Mesodermal cell (in vitro differentiated cells): Measurements from ENCODE around the gene KIAA1217.
A peak's percentile ranks its signal among the peaks of the same experiment; 100 is the strongest.
"Not testable (repeated sequence)": the region's sequence is repeated elsewhere in the genome, so short reads cannot be mapped to it uniquely, and the experiment has no call there.

Experiments used
- H3K27ac ChIP-seq: 2 replicates; pipeline ENCODE4 v1.7.0; 2013; ENCODE audit warnings: mild to moderate bottlenecking, low read depth, low read length, moderate library complexity; ENCODE audit not compliant: severe bottlenecking
- H3K36me3 ChIP-seq: 2 replicates; pipeline ENCODE4 v1.7.1; 2013; ENCODE audit warnings: mild to moderate bottlenecking, low read length, moderate library complexity; ENCODE audit not compliant: control insufficient read depth, insufficient read depth
- H3K4me1 ChIP-seq: one replicate; pipeline ENCODE4 v1.7.1; 2013; ENCODE audit warnings: mild to moderate bottlenecking, low read length; ENCODE audit not compliant: insufficient read depth, control insufficient read depth, poor library complexity, severe bottlenecking
- H3K4me3 ChIP-seq: 2 replicates; pipeline ENCODE4 v1.7.0; 2013; ENCODE audit warnings: low read length, control low read depth, mild to moderate bottlenecking; ENCODE audit not compliant: insufficient read depth, poor library complexity, severe bottlenecking; ENCODE audit errors: extremely low read depth
- H3K9me3 ChIP-seq: 2 replicates; pipeline ENCODE4 v1.7.1; 2013; ENCODE audit warnings: mild to moderate bottlenecking, low read length, moderate library complexity; ENCODE audit not compliant: control insufficient read depth
- WGBS, 2 experiments: methylation state at CpG; one replicate each; pipeline ENCODE4 v1.1.5; 2013; ENCODE audit warnings: missing lambda C conversion rate in 2 of 2; ENCODE audit not compliant: insufficient coverage in 2 of 2; 5-methylcytosine and 5-hydroxymethylcytosine counted together

KIAA1217 gene

GRCh38 chr10:24350070-24350921 is 141.4 kb downstream of the KIAA1217 start:
- Histone ChIP-seq H3K4me3 (no peak overlapping the region), H3K36me3 (no peaks in the 10 kb centered on the region), H3K27ac (peak overlapping the region; percentile 55), H3K4me1 (peaks cover 29% of the 10 kb centered on the region), H3K9me3 (peaks cover 2% of the 10 kb centered on the region)
- WGBS, 2 experiments = 80 to 88% methylated on average over 3 to 5 of the region's 9 CpGs

GRCh38 chr10:24350922-24351225 is 141.9 kb downstream of the KIAA1217 start:
- not testable (repeated sequence) for H3K9me3 ChIP-seq, H3K4me3 ChIP-seq, H3K27ac ChIP-seq, H3K36me3 ChIP-seq
- H3K4me1 ChIP-seq = peaks cover 27% of the 10 kb centered on the region
- 96 to 98% methylated on average over 7 of the region's 7 CpGs for WGBS, 2 experiments

- peak overlapping the region; percentile 1 for H3K27ac ChIP-seq
- no peaks in the 10 kb centered on the region for H3K9me3 ChIP-seq
- H3K4me3 ChIP-seq = no peak overlapping the region
- WGBS, 2 experiments = 71% methylated on average over 1 of the region's 4 CpGs; no CpG with 5 or more reads in 1 of the 2 experiments
- H3K4me1 ChIP-seq = peaks cover 27% of the 10 kb centered on the region
- H3K36me3 ChIP-seq = no peaks in the 10 kb centered on the region
Observed at GRCh38 chr10:24351961-24352360, 143.0 kb downstream of the KIAA1217 start.

GRCh38 chr10:24352399-24352798 is 143.5 kb downstream of the KIAA1217 start:
- H3K9me3 ChIP-seq = no peaks in the 10 kb centered on the region
- H3K36me3 ChIP-seq = no peaks in the 10 kb centered on the region
- H3K4me1 ChIP-seq = peaks cover 27% of the 10 kb centered on the region
- no peak overlapping the region for H3K27ac ChIP-seq
- H3K4me3 ChIP-seq = no peak overlapping the region
- 83 to 100% methylated on average over 1 to 2 of the region's 2 CpGs for WGBS, 2 experiments

- no peak overlapping the region for H3K4me3 ChIP-seq
- H3K4me1 ChIP-seq = peaks cover 27% of the 10 kb centered on the region
- no peak overlapping the region for H3K27ac ChIP-seq
- H3K9me3 ChIP-seq = no peaks in the 10 kb centered on the region
- WGBS, 2 experiments = 88 to 100% methylated on average over 1 to 4 of the region's 6 CpGs
- H3K36me3 ChIP-seq = no peaks in the 10 kb centered on the region
Observed at GRCh38 chr10:24353319-24353718, 144.4 kb downstream of the KIAA1217 start.

- 100% methylated on average over 1 of the region's 2 CpGs; no CpG with 5 or more reads in 1 of the 2 experiments for WGBS, 2 experiments
- Histone ChIP-seq H3K36me3 (no peaks in the 10 kb centered on the region), H3K4me3 (no peak overlapping the region), H3K4me1 (peaks cover 20% of the 10 kb centered on the region), H3K9me3 (no peaks in the 10 kb centered on the region), H3K27ac (no peak overlapping the region)
Observed at GRCh38 chr10:24355056-24355688, 146.2 kb downstream of the KIAA1217 start.

GRCh38 chr10:24357344-24358004 is 148.5 kb downstream of the KIAA1217 start:
- H3K27ac ChIP-seq = no peak overlapping the region
- H3K4me3 ChIP-seq = no peak overlapping the region

GRCh38 chr10:24358022-24358421 is 149.1 kb downstream of the KIAA1217 start:
- no peaks in the 10 kb centered on the region for H3K9me3 ChIP-seq
- WGBS, 2 experiments = 92 to 100% methylated on average over 2 to 4 of the region's 4 CpGs
- no peaks in the 10 kb centered on the region for H3K36me3 ChIP-seq
- no peak overlapping the region for H3K4me3 ChIP-seq
- H3K4me1 ChIP-seq = peaks cover under 1% of the 10 kb centered on the region
- H3K27ac ChIP-seq = no peak overlapping the region

More at GRCh38 chr10:24357344-24358004, 148.5 kb downstream of the KIAA1217 start:
- peaks cover 6% of the 10 kb centered on the region for H3K4me1 ChIP-seq
- WGBS, 2 experiments = 86 to 92% methylated on average over 2 to 6 of the region's 8 CpGs
- H3K9me3 ChIP-seq = no peaks in the 10 kb centered on the region
- H3K36me3 ChIP-seq = no peaks in the 10 kb centered on the region

GRCh38 chr10:24360282-24361127 is 151.6 kb downstream of the KIAA1217 start:
- 13% methylated on average over 1 of the region's 12 CpGs; no CpG with 5 or more reads in 1 of the 2 experiments for WGBS, 2 experiments
- Histone ChIP-seq H3K27ac (no peak overlapping the region), H3K4me3 (no peak overlapping the region), H3K36me3 (no peaks in the 10 kb centered on the region), H3K4me1 (no peaks in the 10 kb centered on the region), H3K9me3 (no peaks in the 10 kb centered on the region)

GRCh38 chr10:24363070-24363469 is 154.1 kb downstream of the KIAA1217 start:
- no peak overlapping the region for H3K27ac ChIP-seq
- no peaks in the 10 kb centered on the region for H3K36me3 ChIP-seq
- WGBS, 2 experiments = 85 to 89% methylated on average over 3 of the region's 3 CpGs
- H3K9me3 ChIP-seq = no peaks in the 10 kb centered on the region
- no peaks in the 10 kb centered on the region for H3K4me1 ChIP-seq
- no peak overlapping the region for H3K4me3 ChIP-seq
